Gastroesophageal sphincter (tissue), 4 donors: Measurements from ENCODE around the gene ZNF512B. TPM values are rescaled to one million over a fixed set of nuclear protein-coding genes. Genes with fewer than 3 reads are reported as not detected.

Experiments used
- ATAC-seq: fragments of 150-250 bp; one replicate; pipeline ENCODE4 v1.9.1; 2016; ENCODE audit warnings: mild to moderate bottlenecking, moderate library complexity
- H3K27ac ChIP-seq, 4 donors: fragments of 200-600 bp; sonication (generic) in 3 of 4; 1 replicate in 3 of 4; 2 replicates in 1 of 4; pipeline ENCODE4 v1.5.1; 2016 to 2019
- H3K27me3 ChIP-seq: fragments of 200-600 bp; sonication (generic); one replicate; pipeline ENCODE4 v1.5.1; 2019
- H3K36me3 ChIP-seq, 2 donors: fragments of 200-600 bp; sonication (generic); one replicate each; pipeline ENCODE4 v1.5.1; 2019; ENCODE audit warnings: control low read depth in 1 of 2
- H3K4me1 ChIP-seq, 3 donors: fragments of 200-600 bp; sonication (generic); 1 replicate in 2 of 3; 2 replicates in 1 of 3; pipeline ENCODE4 v1.5.1; 2016 to 2019; ENCODE audit warnings: control low read depth in 2 of 3
- H3K4me3 ChIP-seq, 2 donors: fragments of 200-600 bp; sonication (generic); one replicate each; pipeline ENCODE4 v1.5.1; 2019; ENCODE audit warnings: mild to moderate bottlenecking in 1 of 2, moderate library complexity in 1 of 2
- H3K9me3 ChIP-seq, 3 donors: fragments of 200-600 bp; sonication (generic); one replicate each; pipeline ENCODE4 v1.5.1; 2017 to 2019; ENCODE audit warnings: control low read depth in 2 of 3
- EP300 ChIP-seq: sonication (generic); formaldehyde crosslinking; IDR thresholded peaks from one replicate; pipeline ENCODE4 v1.6.1; 2017; ENCODE audit warnings: antibody characterized with exemption, mild to moderate bottlenecking
- POLR2A ChIP-seq, 2 donors: fragments of 450-650 bp; IDR thresholded peaks; one replicate each; pipeline ENCODE4 v1.6.1; 2017; ENCODE audit warnings: antibody characterized with exemption in 2 of 2, mild to moderate bottlenecking in 2 of 2, moderate library complexity in 1 of 2
- POLR2AphosphoS5 ChIP-seq: sonication (generic); formaldehyde crosslinking; IDR thresholded peaks from one replicate; pipeline ENCODE4 v1.6.1; 2017; ENCODE audit warnings: antibody characterized with exemption
- WGBS, 2 donors: methylation state at CpG; one replicate each; pipeline ENCODE4 v1.1.5; 2018; ENCODE audit warnings: low coverage in 1 of 2; 5-methylcytosine and 5-hydroxymethylcytosine counted together
- small RNA-seq, 4 donors: library from RNA; depleted of rRNA; stranded (forward); fragments of <200 nt; gene quantifications; one replicate each; pipeline ENCODE3, GENCODE V24; 2016
- total RNA-seq, 4 donors: library from RNA; depleted of rRNA; stranded (reverse); fragments of >200 nt; gene quantifications; one replicate each; pipeline ENCODE4 v1.1.0, GENCODE V29; 2016
- TF ChIP-seq, protein P1 (sequence below), 4 experiments: fragments of 200-600 bp in 2 of 4; fragments of 450-650 bp in 2 of 4; sonication (generic) in 1 of 4; IDR thresholded peaks; one replicate each; pipeline ENCODE4 v1.5.1; 2017 to 2019; ENCODE audit warnings: antibody characterized with exemption in 4 of 4, mild to moderate bottlenecking in 2 of 4, moderate library complexity in 2 of 4

ZNF512B gene
- total RNA-seq, 4 donors from 2014 or later = 9.0 to 13.8 (median 10.0) TPM

DNA sequence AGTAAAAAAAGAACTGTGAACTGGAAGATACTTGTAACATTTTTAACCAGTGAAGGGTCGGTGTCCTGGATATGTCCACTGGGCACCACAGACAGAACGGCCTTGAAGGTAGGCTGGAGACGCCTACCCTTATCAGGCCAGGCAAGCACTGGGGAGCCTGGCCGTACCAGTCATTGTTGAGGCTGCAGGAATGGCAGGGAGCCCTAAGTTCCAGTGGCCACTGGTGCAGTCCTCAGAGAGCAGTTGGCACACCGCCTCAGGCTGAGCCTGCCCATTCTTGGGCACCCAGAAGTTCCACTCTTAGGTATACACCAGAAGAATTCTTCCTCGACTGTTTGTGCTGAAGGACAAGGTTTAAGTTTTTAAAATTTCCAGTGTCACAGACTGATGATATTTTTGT, 54.3 kb downstream of the ZNF512B start:
- H3K27me3 ChIP-seq = no peaks in the 10 kb centered on the region
- peaks cover 0 to 15% (median 0%) of the 10 kb centered on the region in 3 donors for H3K4me1 ChIP-seq
- no peak for ATAC-seq
- peaks cover 0 to 26% of the 10 kb centered on the region in 2 donors for H3K36me3 ChIP-seq
- no peak overlapping the region for H3K4me3 ChIP-seq
- H3K27ac ChIP-seq = no peak overlapping the region
- WGBS, 2 donors = 78 to 92% methylated on average over 3 to 6 of the region's 6 CpGs
- TF ChIP-seq, protein P1, sequence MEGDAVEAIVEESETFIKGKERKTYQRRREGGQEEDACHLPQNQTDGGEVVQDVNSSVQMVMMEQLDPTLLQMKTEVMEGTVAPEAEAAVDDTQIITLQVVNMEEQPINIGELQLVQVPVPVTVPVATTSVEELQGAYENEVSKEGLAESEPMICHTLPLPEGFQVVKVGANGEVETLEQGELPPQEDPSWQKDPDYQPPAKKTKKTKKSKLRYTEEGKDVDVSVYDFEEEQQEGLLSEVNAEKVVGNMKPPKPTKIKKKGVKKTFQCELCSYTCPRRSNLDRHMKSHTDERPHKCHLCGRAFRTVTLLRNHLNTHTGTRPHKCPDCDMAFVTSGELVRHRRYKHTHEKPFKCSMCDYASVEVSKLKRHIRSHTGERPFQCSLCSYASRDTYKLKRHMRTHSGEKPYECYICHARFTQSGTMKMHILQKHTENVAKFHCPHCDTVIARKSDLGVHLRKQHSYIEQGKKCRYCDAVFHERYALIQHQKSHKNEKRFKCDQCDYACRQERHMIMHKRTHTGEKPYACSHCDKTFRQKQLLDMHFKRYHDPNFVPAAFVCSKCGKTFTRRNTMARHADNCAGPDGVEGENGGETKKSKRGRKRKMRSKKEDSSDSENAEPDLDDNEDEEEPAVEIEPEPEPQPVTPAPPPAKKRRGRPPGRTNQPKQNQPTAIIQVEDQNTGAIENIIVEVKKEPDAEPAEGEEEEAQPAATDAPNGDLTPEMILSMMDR (IDR thresholded peaks at IDR 0.05) = no peak
- TF ChIP-seq POLR2AphosphoS5 (no peak), POLR2A (IDR thresholded peaks at IDR 0.05) (no peak), EP300 (no peak)
- no peaks in the 10 kb centered on the region for H3K9me3 ChIP-seq

DNA sequence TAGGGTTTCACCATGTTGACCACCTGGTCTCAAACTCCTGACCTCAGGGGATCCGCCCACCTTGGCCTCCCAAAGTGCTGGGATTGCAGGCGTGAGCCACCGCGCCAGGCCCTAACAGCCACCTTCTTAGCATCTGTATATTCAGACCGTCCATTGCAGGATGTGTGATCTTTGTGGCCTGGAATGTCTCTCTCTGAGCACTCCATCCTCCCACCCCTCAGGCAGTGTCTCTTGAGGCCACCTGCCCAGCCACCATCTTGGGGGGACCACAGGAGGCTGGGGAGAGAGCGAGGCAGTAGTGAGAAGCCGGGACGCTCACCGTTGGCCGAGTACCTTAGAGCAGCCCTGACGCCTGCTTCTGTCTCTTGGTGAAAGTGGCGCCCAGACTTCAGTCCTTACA, 56.0 kb downstream of the ZNF512B start:
- H3K36me3 ChIP-seq = peaks cover 0 to 14% of the 10 kb centered on the region in 2 donors
- TF ChIP-seq POLR2AphosphoS5 (no peak), POLR2A (IDR thresholded peaks at IDR 0.05) (no peak), EP300 (no peak)
- TF ChIP-seq, protein P1 (IDR thresholded peaks at IDR 0.05) = no peak
- H3K4me3 ChIP-seq = no peak overlapping the region
- H3K27ac ChIP-seq = no peak overlapping the region
- H3K27me3 ChIP-seq = no peaks in the 10 kb centered on the region
- WGBS, 2 donors = 97 to 100% methylated on average over 4 of the region's 12 CpGs
- peaks cover 0 to 32% (median 0%) of the 10 kb centered on the region in 3 donors for H3K4me1 ChIP-seq
- ATAC-seq = no peak
- H3K9me3 ChIP-seq = no peaks in the 10 kb centered on the region

DNA sequence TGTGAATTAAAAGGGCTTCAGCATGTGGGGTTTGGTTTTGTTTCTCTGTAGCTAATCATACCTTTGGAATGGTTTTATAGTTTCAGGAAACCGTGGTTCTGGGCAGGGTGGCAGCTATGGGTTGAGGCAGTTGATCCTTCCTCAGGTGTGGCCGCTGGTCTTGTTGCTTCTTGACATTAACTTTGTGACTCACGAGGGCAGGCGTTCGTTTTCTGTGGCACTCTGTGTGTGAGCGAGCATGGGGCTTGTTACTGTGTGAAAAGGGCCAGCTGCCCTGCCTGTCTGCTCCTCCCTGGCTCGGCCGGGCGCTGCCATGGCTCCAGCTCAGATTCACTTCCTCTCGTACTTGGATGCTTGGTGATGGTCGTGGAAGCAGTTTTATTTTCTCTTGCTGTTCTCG, 58.6 kb downstream of the ZNF512B start:
- TF ChIP-seq POLR2AphosphoS5 (no peak), EP300 (no peak), POLR2A (IDR thresholded peaks at IDR 0.05) (no peak)
- TF ChIP-seq, protein P1 (IDR thresholded peaks at IDR 0.05) = no peak
- Histone ChIP-seq H3K27ac (no peak overlapping the region), H3K9me3 (no peaks in the 10 kb centered on the region), H3K4me1 (peaks cover 0 to 33% (median 0%) of the 10 kb centered on the region in 3 donors), H3K4me3 (no peak overlapping the region), H3K27me3 (no peaks in the 10 kb centered on the region), H3K36me3 (no peaks in the 10 kb centered on the region)
- no peak for ATAC-seq
- WGBS, 2 donors = 41 to 49% methylated on average over 7 to 9 of the region's 12 CpGs

DNA sequence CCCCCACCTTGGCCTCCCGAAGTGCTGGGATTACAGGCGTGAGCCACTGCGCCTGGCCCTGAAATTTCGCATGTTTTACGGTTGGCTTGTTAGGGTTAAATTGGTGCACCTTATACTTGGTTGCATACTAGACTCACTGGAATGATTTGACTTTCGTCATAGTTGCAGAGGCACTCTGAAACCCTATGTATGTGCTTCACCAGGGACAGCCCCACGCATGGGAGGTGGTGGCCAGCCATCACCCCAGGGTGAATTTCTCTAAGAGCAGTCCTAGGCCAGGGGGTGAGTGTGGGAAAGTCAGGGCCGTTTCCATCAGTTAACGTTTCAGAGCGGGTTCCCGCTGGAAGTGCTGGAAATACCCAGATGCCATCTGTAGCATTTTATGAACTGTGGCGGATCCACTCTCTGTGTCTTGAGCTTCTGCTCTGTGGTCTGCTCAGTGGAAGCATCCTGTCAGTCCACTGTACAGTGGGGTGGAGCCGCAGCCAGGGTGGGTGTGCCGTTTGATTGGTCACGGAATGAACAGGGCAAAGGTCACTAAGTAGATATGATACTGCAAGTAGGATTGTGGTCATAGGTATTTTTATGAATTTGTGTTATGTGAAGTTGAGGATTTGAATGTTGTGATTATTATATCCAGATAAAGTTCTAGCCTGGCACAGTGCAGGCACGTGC, 61.6 kb downstream of the ZNF512B start:
- Histone ChIP-seq H3K27me3 (no peaks in the 10 kb centered on the region), H3K4me1 (peaks cover 0 to 40% (median 0%) of the 10 kb centered on the region in 3 donors), H3K4me3 (no peak overlapping the region), H3K36me3 (no peaks in the 10 kb centered on the region), H3K9me3 (no peaks in the 10 kb centered on the region), H3K27ac (no peak overlapping the region)
- TF ChIP-seq, protein P1 (IDR thresholded peaks at IDR 0.05) = no peak
- no peak for TF ChIP-seq POLR2A (IDR thresholded peaks at IDR 0.05)
- TF ChIP-seq POLR2AphosphoS5 = no peak
- TF ChIP-seq EP300 = no peak
- WGBS, 2 donors = 77 to 79% methylated on average over 9 to 12 of the region's 16 CpGs
- ATAC-seq = no peak

Small RNA genes within 50 kb of the gene (small RNA-seq; reads per million reads assigned to genes)
- gene MIR647 = 0 reads per million in 4 donors
- 0 reads per million in 4 donors for gene MIR941-2
- 0 reads per million in 4 donors for gene MIR941-4
- gene MIR941-5 = 0 reads per million in 4 donors
- gene RNU1-134P = 0 to 0.12 (median 0) reads per million in 4 donors

Other genes with a start within 250 kb of the ZNF512B start
- 10 to 100 TPM in 1 of 4 donors, 1 to 10 TPM in 3; 4.7 to 17.0 (median 7.2) TPM for gene LIME1, start 233.3 kb downstream of the ZNF512B start, total RNA-seq
- 10 to 100 TPM; 36.5 to 98.7 (median 59.9) TPM for gene SLC2A4RG, start 230.2 kb downstream of the ZNF512B start, total RNA-seq
- gene ZBTB46, start 138.7 kb downstream of the ZNF512B start, total RNA-seq = 10 to 100 TPM in 2 of 4 donors, 1 to 10 TPM in 2; 8.1 to 13.8 (median 10.2) TPM
- gene ABHD16B, start 108.4 kb downstream of the ZNF512B start, total RNA-seq = not detected
- gene TPD52L2, start 104.7 kb downstream of the ZNF512B start, total RNA-seq = 100 to 1,000 TPM; 136 to 157 (median 145) TPM
- gene DNAJC5, start 74.8 kb downstream of the ZNF512B start, total RNA-seq = 10 to 100 TPM; 44.7 to 70.6 (median 47.6) TPM
- gene UCKL1, start 13.5 kb downstream of the ZNF512B start, total RNA-seq = 10 to 100 TPM; 19.8 to 27.7 (median 22.6) TPM
- gene SAMD10, start 9.7 kb upstream of the ZNF512B start, total RNA-seq = 1 to 10 TPM in 2 of 4 donors, under 1 TPM in 2; 0.62 to 4.6 (median 1.9) TPM
- gene PRPF6, start 11.2 kb upstream of the ZNF512B start, total RNA-seq = 10 to 100 TPM; 53.7 to 73.0 (median 67.6) TPM
- 1 to 10 TPM in 1 of 4 donors, under 1 TPM in 2, not detected in 1; 0.40 to 1.6 (median 0.58) TPM for gene C20orf204, start 66.3 kb upstream of the ZNF512B start, total RNA-seq
- 10 to 100 TPM in 1 of 4 donors, 1 to 10 TPM in 3; 4.4 to 13.3 (median 7.1) TPM for gene SOX18, start 79.7 kb upstream of the ZNF512B start, total RNA-seq
- 10 to 100 TPM; 28.1 to 39.7 (median 33.6) TPM for gene TCEA2, start 93.3 kb upstream of the ZNF512B start, total RNA-seq
- 10 to 100 TPM in 2 of 4 donors, 1 to 10 TPM in 2; 3.4 to 16.0 (median 10.5) TPM for gene RGS19, start 109.6 kb upstream of the ZNF512B start, total RNA-seq
- gene OPRL1, start 110.2 kb upstream of the ZNF512B start, total RNA-seq = 1 to 10 TPM in 1 of 4 donors, under 1 TPM in 3; 0.50 to 1.1 (median 0.66) TPM
- under 1 TPM in 1 of 4 donors, not detected in 3; 0.81 TPM for gene LKAAEAR1, start 114.5 kb upstream of the ZNF512B start, total RNA-seq
- gene NPBWR2, start 137.6 kb upstream of the ZNF512B start, total RNA-seq = not detected
- under 1 TPM in 2 of 4 donors, not detected in 2; 0.04 to 0.27 TPM for gene MYT1, start 194.5 kb upstream of the ZNF512B start, total RNA-seq